ENCODE measurements around the gene FGFRL1.

- TF ChIP-seq CTCF (IDR thresholded peaks at IDR 0.05; ENCODE audit: borderline replicate concordance, extremely low read depth, low read length, poor library complexity, severe bottlenecking), result no peak
- TF ChIP-seq EZH2 (IDR thresholded peaks at IDR 0.05; ENCODE audit: borderline replicate concordance, low read depth, low read length, severe bottlenecking), result no peak
Observed at GRCh38 chr4:1021386-1022050, 10.1 kb downstream of the FGFRL1 start.

Data from DND-41 (cell line).